HG03469 (cell line): Measurements from ENCODE around the gene CLSTN1.
"Not testable (repeated sequence)": the region's sequence is repeated elsewhere in the genome, so short reads cannot be mapped to it uniquely, and the experiment has no call there.

Experiments used
- ATAC-seq: cut with Tn5 transposase; IDR thresholded peaks from one replicate; pipeline ENCODE4 v1.9.1; 2021; ENCODE audit warnings: mild to moderate bottlenecking, moderate library complexity, moderate number of reproducible peaks; ENCODE audit not compliant: unreplicated experiment

The CLSTN1 gene

GRCh38 chr1:9717193-9718005 lies 106.4 kb downstream of the CLSTN1 start:
- ATAC-seq = no peak

GRCh38 chr1:9716404-9717192 lies 107.2 kb downstream of the CLSTN1 start:
- no peak for ATAC-seq

GRCh38 chr1:9715536-9716226 lies 108.1 kb downstream of the CLSTN1 start:
- ATAC-seq = no peak

GRCh38 chr1:9714257-9714718 lies 109.5 kb downstream of the CLSTN1 start:
- ATAC-seq = no peak

- not testable (repeated sequence) for ATAC-seq
Measured at GRCh38 chr1:9712767-9713166, 111.0 kb downstream of the CLSTN1 start.

GRCh38 chr1:9711466-9712020 lies 112.2 kb downstream of the CLSTN1 start:
- ATAC-seq = no peak

- ATAC-seq = no peak
Measured at GRCh38 chr1:9710037-9710436, 113.7 kb downstream of the CLSTN1 start.

- ATAC-seq = no peak
Measured at GRCh38 chr1:9706178-9706577, 117.6 kb downstream of the CLSTN1 start.

- no peak for ATAC-seq
Measured at GRCh38 chr1:9705337-9706093, 118.2 kb downstream of the CLSTN1 start.

- ATAC-seq = no peak
Measured at GRCh38 chr1:9703681-9704080, 120.1 kb downstream of the CLSTN1 start.

GRCh38 chr1:9703165-9703509 lies 120.6 kb downstream of the CLSTN1 start:
- no peak for ATAC-seq

- ATAC-seq = no peak
Measured at GRCh38 chr1:9701665-9702064, 122.1 kb downstream of the CLSTN1 start.

GRCh38 chr1:9700340-9700739 lies 123.4 kb downstream of the CLSTN1 start:
- no peak for ATAC-seq

GRCh38 chr1:9699361-9699760 lies 124.4 kb downstream of the CLSTN1 start:
- ATAC-seq = no peak

- no peak for ATAC-seq
Measured at GRCh38 chr1:9696793-9697192, 127.0 kb downstream of the CLSTN1 start.

- no peak for ATAC-seq
Measured at GRCh38 chr1:9691691-9692090, 132.1 kb downstream of the CLSTN1 start.

GRCh38 chr1:9691108-9691445 lies 132.7 kb downstream of the CLSTN1 start:
- ATAC-seq = no peak

GRCh38 chr1:9690440-9691107 lies 133.2 kb downstream of the CLSTN1 start:
- no peak for ATAC-seq

GRCh38 chr1:9689971-9690381 lies 133.8 kb downstream of the CLSTN1 start:
- no peak for ATAC-seq
